IMR-90 (cell line): ENCODE data around the gene PRKCA. TPM values are rescaled to one million over a fixed set of nuclear protein-coding genes. Genes with fewer than 3 reads are reported as not detected.

Experiments
- ATAC-seq: fragments of 200-7000 bp; cut with Tn5 transposase; 2 replicates; pipeline ENCODE4 v1.9.1; 2020; ENCODE audit warnings: low read depth, mild to moderate bottlenecking, moderate library complexity
- BruUV-seq: library from RNA; stranded (reverse); fragments of 400-500 nt; replicated peaks from 2 replicates; lab custom pipeline; 2021; lab: Mats Ljungman, UMichigan
- CTCF ChIA-PET: fragments of 300-600 bp; formaldehyde crosslinking; extraction: SDS; loops from one replicate; lab custom pipeline; 2021; ENCODE audit warnings: antibody characterized with exemption; lab: Yijun Ruan, JAX
- POLR2A ChIA-PET: fragments of 300-600 bp; sonication (Branson Sonifier 250); formaldehyde crosslinking; loops from one replicate; lab custom pipeline; 2022; ENCODE audit warnings: antibody characterized with exemption; ENCODE audit not compliant: unreplicated experiment; lab: Charles Lee
- DNase-seq: peaks from one replicate; pipeline ENCODE4 v3.0.0; 2013
- H2AFZ ChIP-seq: replicated peaks from 2 replicates; pipeline ENCODE3; 2013; ENCODE audit warnings: low read length, mild to moderate bottlenecking; ENCODE audit not compliant: poor library complexity
- H2AK5ac ChIP-seq: 2 replicates; pipeline ENCODE4 v1.6.1; 2013; ENCODE audit warnings: low read depth, low read length, inconsistent platforms
- H2AK9ac ChIP-seq: replicated peaks from 2 replicates; pipeline ENCODE3; 2013; ENCODE audit warnings: mild to moderate bottlenecking, low read depth, low read length, moderate library complexity; ENCODE audit not compliant: poor library complexity
- H2BK120ac ChIP-seq: 2 replicates; pipeline ENCODE4 v1.6.1; 2013; ENCODE audit warnings: low read depth, low read length, inconsistent platforms
- H2BK15ac ChIP-seq: 3 replicates; pipeline ENCODE4 v1.6.1; 2013; ENCODE audit warnings: low read depth, low read length, inconsistent platforms
- H2BK20ac ChIP-seq: 2 replicates; pipeline ENCODE4 v1.6.1; 2013; ENCODE audit warnings: low read depth, mild to moderate bottlenecking, inconsistent platforms, low read length, moderate library complexity
- H2BK5ac ChIP-seq: 2 replicates; pipeline ENCODE4 v1.6.1; 2013; ENCODE audit warnings: mild to moderate bottlenecking, low read depth, low read length, inconsistent platforms; ENCODE audit not compliant: poor library complexity, severe bottlenecking
- H3K14ac ChIP-seq: replicated peaks from 2 replicates; pipeline ENCODE4 v1.6.1; 2013; ENCODE audit warnings: low read depth, low read length, inconsistent platforms
- H3K18ac ChIP-seq: 2 replicates; pipeline ENCODE4 v1.6.1; 2013; ENCODE audit warnings: low read depth, low read length, control low read depth
- H3K23ac ChIP-seq: 2 replicates; pipeline ENCODE4 v1.6.1; 2013; ENCODE audit warnings: low read depth, low read length, inconsistent platforms
- H3K27ac ChIP-seq: 2 replicates; pipeline ENCODE4 v1.5.1; 2013; ENCODE audit warnings: mild to moderate bottlenecking, control low read depth, low read length; ENCODE audit not compliant: insufficient read depth
- H3K27me3 ChIP-seq: 2 replicates; pipeline ENCODE4 v1.6.1; 2013; ENCODE audit warnings: low read length; ENCODE audit not compliant: control insufficient read depth, insufficient read depth
- H3K36me3 ChIP-seq: 2 replicates; pipeline ENCODE4 v1.6.1; 2013; ENCODE audit warnings: low read length, mixed read lengths; ENCODE audit not compliant: control insufficient read depth, insufficient read depth
- H3K4ac ChIP-seq: 2 replicates; pipeline ENCODE4 v1.6.1; 2013; ENCODE audit warnings: low read depth, low read length, inconsistent platforms
- H3K4me1 ChIP-seq: 2 replicates; pipeline ENCODE4 v1.6.1; 2013; ENCODE audit warnings: low read length, mixed read lengths; ENCODE audit not compliant: control insufficient read depth, insufficient read depth
- H3K4me2 ChIP-seq: 2 replicates; pipeline ENCODE4 v1.6.1; 2013; ENCODE audit warnings: low read depth, mild to moderate bottlenecking, control low read depth, low read length, moderate library complexity
- H3K4me3 ChIP-seq: 2 replicates; pipeline ENCODE4 v1.5.1; 2013; ENCODE audit warnings: low read depth, mild to moderate bottlenecking, control low read depth, low read length, moderate library complexity; ENCODE audit not compliant: insufficient read depth
- H3K56ac ChIP-seq: 2 replicates; pipeline ENCODE4 v1.6.1; 2013; ENCODE audit warnings: low read length, inconsistent platforms; ENCODE audit not compliant: insufficient read depth; ENCODE audit errors: extremely low read depth
- H3K79me1 ChIP-seq, 2 experiments: 2 replicates each; pipeline ENCODE4 v1.6.1; 2013; ENCODE audit warnings: low read length in 2 of 2, inconsistent platforms in 1 of 2, low read depth in 1 of 2
- H3K9ac ChIP-seq: 2 replicates; pipeline ENCODE4 v1.6.1; 2013; ENCODE audit warnings: low read depth, low read length, control low read depth
- H3K9me1 ChIP-seq: 2 replicates; pipeline ENCODE4 v1.6.1; 2013; ENCODE audit warnings: low read length, inconsistent platforms; ENCODE audit not compliant: insufficient read depth
- H3K9me3 ChIP-seq: 2 replicates; pipeline ENCODE4 v1.6.1; 2013; ENCODE audit warnings: low read length; ENCODE audit not compliant: control insufficient read depth, insufficient read depth
- H4K20me1 ChIP-seq: 2 replicates; pipeline ENCODE4 v1.6.1; 2013; ENCODE audit warnings: low read length, inconsistent platforms; ENCODE audit not compliant: insufficient read depth
- H4K5ac ChIP-seq: 2 replicates; pipeline ENCODE4 v1.6.1; 2013; ENCODE audit warnings: mild to moderate bottlenecking, low read depth, low read length, control low read depth
- H4K8ac ChIP-seq, 2 experiments: 2 replicates each; pipeline ENCODE4 v1.6.1; 2013; ENCODE audit warnings: low read depth in 2 of 2, low read length in 2 of 2, control low read depth in 1 of 2, inconsistent platforms in 1 of 2
- H4K91ac ChIP-seq: 2 replicates; pipeline ENCODE4 v1.6.1; 2013; ENCODE audit warnings: low read depth, low read length, inconsistent platforms; ENCODE audit not compliant: insufficient read depth
- MXI1 ChIP-seq: IDR thresholded peaks from 2 replicates; pipeline ENCODE4 v1.6.1; 2012; ENCODE audit warnings: low read depth, mild to moderate bottlenecking, low read length, moderate library complexity, borderline replicate concordance
- WGBS, 2 experiments: methylation state at CpG; one replicate each; pipeline versions ENCODE4 v1.1.5 to v1.1.7; 2013; ENCODE audit warnings: missing lambda C conversion rate in 2 of 2; ENCODE audit not compliant: insufficient read length in 1 of 2; ENCODE audit errors: extremely low coverage in 2 of 2; 5-methylcytosine and 5-hydroxymethylcytosine counted together
- dilution Hi-C: fragments of 300-500 bp; cut with HindIII; formaldehyde crosslinking; loops from one replicate; pipeline ENCODE4 v1.14.3; 2018; ENCODE audit warnings: low sequenced_read_pairs; ENCODE audit not compliant: unreplicated experiment
- in situ Hi-C: fragments of 300-500 bp; cut with MboI; formaldehyde crosslinking; loops from 3 replicates; pipeline ENCODE4 v1.14.3; 2019; ENCODE audit warnings: low sequenced_read_pairs, inconsistent platforms, mixed read lengths
- intact Hi-C: fragments of 100-400 bp; cut with micrococcal nuclease; formaldehyde crosslinking; loops from 2 replicates; pipeline ENCODE4 v1.10.0; 2022
- polyA plus RNA-seq, 3 experiments: library from polyadenylated mRNA; depleted of rRNA; stranded (reverse); fragments of >200 nt; gene quantifications; 2 replicates each; pipeline ENCODE4 v1.2.3, GENCODE V29; 2012; ENCODE audit warnings: low replicate concordance in 1 of 3
- total RNA-seq: library from RNA; depleted of rRNA; stranded (reverse); fragments of >200 nt; gene quantifications from 2 replicates; pipeline ENCODE4 v1.2.3, GENCODE V29; 2012

The PRKCA gene
- total and polyA plus RNA-seq, 2 of the 4 experiments (the other 2 are of a cell fraction): 31.0 to 46.0 TPM

- ChIA-PET POLR2A (no interaction called here), CTCF (interaction anchor here (1.2 kb wide), 1 partner anchor 433 kb away, joined by 4 read pairs; no protein-coding TSS in a partner anchor)
- no peak overlapping the region for H3K4ac ChIP-seq
- H3K18ac ChIP-seq: no peak overlapping the region
- no peak overlapping the region for H3K23ac ChIP-seq
- no peak overlapping the region for H3K4me2 ChIP-seq
- intact Hi-C loops: loop anchor here (2.0 kb wide), 1 partner anchor 51 kb away; no protein-coding TSS in a partner anchor
- H2AFZ ChIP-seq: no peak overlapping the region
- in situ Hi-C loops: no loop called here
- H2AK5ac ChIP-seq: no peak overlapping the region
- peak; percentile 47 for DNase-seq
- H3K79me1 ChIP-seq: peaks cover 28 to 48% of the 10 kb centered on the region in 2 experiments; a peak in 3 of 4 replicates
- TF ChIP-seq MXI1: no peak
- no peaks in the 10 kb centered on the region for H3K27me3 ChIP-seq
- peaks cover 30% of the 10 kb centered on the region for H4K20me1 ChIP-seq
- H4K5ac ChIP-seq: no peak overlapping the region
- dilution Hi-C loops: no loop called here
- no TSS peak for BruUV-seq
- ATAC-seq: no peak
- H3K36me3 ChIP-seq: peaks cover 5% of the 10 kb centered on the region; the same call in 1 of the 2 replicates
- no peak overlapping the region for H3K9ac ChIP-seq
- H2AK9ac ChIP-seq: no peak overlapping the region
- no peak overlapping the region for H3K27ac ChIP-seq
- H3K9me3 ChIP-seq: no peaks in the 10 kb centered on the region
- no CpG with 5 or more reads among the region's 3 CpGs for WGBS, 2 experiments
- no peak overlapping the region for H2BK120ac ChIP-seq
- H2BK5ac ChIP-seq: no peak overlapping the region
- H4K8ac ChIP-seq: no peak overlapping the region
- H2BK20ac ChIP-seq: no peak overlapping the region
- H3K4me3 ChIP-seq: no peak overlapping the region
- no peak overlapping the region for H3K56ac ChIP-seq
- H3K4me1 ChIP-seq: peaks cover 13% of the 10 kb centered on the region
- no peak overlapping the region for H3K14ac ChIP-seq
- peaks cover 11% of the 10 kb centered on the region for H3K9me1 ChIP-seq
- no peak overlapping the region for H2BK15ac ChIP-seq
- H4K91ac ChIP-seq: no peak overlapping the region
Measured at GRCh38 chr17:66633317-66633965, 331.0 kb downstream of the PRKCA start.
